Measurements from ENCODE around the gene ATRIP. TPM values are rescaled to one million over a fixed set of nuclear protein-coding genes. Genes with fewer than 3 reads are reported as not detected.

ATRIP gene
- total and polyA plus RNA-seq, 2 of the 4 experiments (the other 2 are of a cell fraction): 6.8 to 10.8 TPM

DNA sequence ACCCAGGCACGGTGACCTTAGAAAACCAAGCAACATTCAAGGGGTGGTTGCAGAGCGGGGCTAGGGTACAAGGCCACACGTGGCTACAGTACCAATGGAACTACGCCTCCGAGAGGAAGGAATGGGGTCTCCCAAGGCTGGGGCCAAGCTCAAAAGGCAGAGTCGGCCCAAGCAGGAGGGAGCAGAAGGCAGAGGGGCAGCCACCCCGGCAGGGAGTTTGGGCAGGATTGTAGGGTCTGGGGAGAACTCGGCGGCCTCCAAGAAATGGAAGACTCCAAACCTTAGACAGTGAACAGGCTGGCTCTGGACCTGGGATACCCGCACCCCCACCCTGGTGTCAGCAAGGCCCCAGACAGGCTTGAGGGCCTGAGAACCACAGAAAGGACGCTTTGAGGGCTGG is 28.7 kb downstream of the ATRIP start:
- H2AK5ac ChIP-seq (ENCODE audit: low read depth, low read length): no peak overlapping the region

More for the DNA sequence above, 28.7 kb downstream of the ATRIP start:
- peaks cover 8% of the 10 kb centered on the region; the same call in 1 of the 2 replicates for H3K9me1 ChIP-seq (ENCODE audit: insufficient read depth, low read length)
- no peak for TF ChIP-seq CEBPB (IDR thresholded peaks at IDR 0.05; ENCODE audit: low read depth, low read length)
- TF ChIP-seq BHLHE40 (IDR thresholded peaks at IDR 0.05; ENCODE audit: low read depth, low read length): no peak
- TF ChIP-seq RFX5 (IDR thresholded peaks at IDR 0.05; ENCODE audit: low read depth, low read length): no peak
- no peak for TF ChIP-seq RAD21 (IDR thresholded peaks at IDR 0.05; ENCODE audit: low read length)
- no peak for TF ChIP-seq MAFK (IDR thresholded peaks at IDR 0.05; ENCODE audit: low read depth, low read length)
- no peak for TF ChIP-seq NFE2L2 (IDR thresholded peaks at IDR 0.05; ENCODE audit: low read depth, low read length)
- TF ChIP-seq CTCF (conservative IDR thresholded peaks at IDR 0.05; ENCODE audit: low read depth, low read length): no peak
- no peak for TF ChIP-seq MAZ (IDR thresholded peaks at IDR 0.05; ENCODE audit: borderline replicate concordance, low read depth, low read length)
- TF ChIP-seq MXI1 (IDR thresholded peaks at IDR 0.05; ENCODE audit: borderline replicate concordance, low read depth, low read length): no peak
- TF ChIP-seq RCOR1 (IDR thresholded peaks at IDR 0.05; ENCODE audit: insufficient replicate concordance, low read length): no peak
- TF ChIP-seq POLR2A (IDR thresholded peaks at IDR 0.05; ENCODE audit: low read depth, low read length): no peak
- TF ChIP-seq FOS (IDR thresholded peaks at IDR 0.05; ENCODE audit: low read depth, low read length): no peak
- no peak for TF ChIP-seq CHD1 (IDR thresholded peaks at IDR 0.05; ENCODE audit: low read depth, low read length)
- TF ChIP-seq SMC3 (IDR thresholded peaks at IDR 0.05; ENCODE audit: low read depth, low read length): no peak
- no peak for TF ChIP-seq USF2 (IDR thresholded peaks at IDR 0.05; ENCODE audit: low read depth, low read length)
- no peak for TF ChIP-seq ELK1 (IDR thresholded peaks at IDR 0.05; ENCODE audit: borderline replicate concordance, low read depth, low read length)
- POLR2A ChIA-PET (ENCODE audit: unreplicated experiment): no interaction called here
- in situ Hi-C loops (cut with MboI; ENCODE audit: low sequenced_read_pairs): no loop called here
- H3K18ac ChIP-seq (ENCODE audit: low read depth, low read length): no peak overlapping the region
- no peak overlapping the region for H3K4me2 ChIP-seq (ENCODE audit: low read depth, low read length)
- CTCF ChIA-PET: no interaction called here
- no peak overlapping the region for H4K8ac ChIP-seq (ENCODE audit: low read depth in 2 of 2, low read length in 2 of 2)
- H2BK15ac ChIP-seq (ENCODE audit: low read depth, low read length): no peak overlapping the region
- H3K4ac ChIP-seq (ENCODE audit: low read depth, low read length): no peak overlapping the region
- no peak overlapping the region for H2BK120ac ChIP-seq (ENCODE audit: low read depth, low read length)
- H3K9ac ChIP-seq (ENCODE audit: low read depth, low read length): no peak overlapping the region
- H2BK20ac ChIP-seq (ENCODE audit: low read depth, low read length): no peak overlapping the region
- no peak overlapping the region for H2BK5ac ChIP-seq (ENCODE audit: low read depth, low read length, poor library complexity, severe bottlenecking)
- dilution Hi-C loops (cut with HindIII; ENCODE audit: low sequenced_read_pairs, unreplicated experiment): no loop called here
- H3K14ac ChIP-seq (replicated peaks; ENCODE audit: low read depth, low read length): no peak overlapping the region
- no peaks in the 10 kb centered on the region; the same call in 1 of the 2 replicates for H4K20me1 ChIP-seq (ENCODE audit: insufficient read depth, low read length)
- BruUV-seq (replicated peaks): no TSS peak
- no peak overlapping the region for H2AFZ ChIP-seq (replicated peaks; ENCODE audit: low read length, poor library complexity)
- DNase-seq (no peak), ATAC-seq (ENCODE audit: low read depth) (no peak)
- peaks cover 4 to 30% of the 10 kb centered on the region in 2 experiments for H3K79me1 ChIP-seq (ENCODE audit: low read depth in 1 of 2, low read length in 2 of 2)
- peaks cover 8% of the 10 kb centered on the region; the same call in 1 of the 2 replicates for H3K36me3 ChIP-seq (ENCODE audit: control insufficient read depth, insufficient read depth, low read length)
- H3K27ac ChIP-seq (ENCODE audit: insufficient read depth, low read length): no peak overlapping the region
- H3K9me3 ChIP-seq (ENCODE audit: control insufficient read depth, insufficient read depth, low read length): no peaks in the 10 kb centered on the region
- no peak overlapping the region for H3K23ac ChIP-seq (ENCODE audit: low read depth, low read length)
- no peak overlapping the region for H2AK9ac ChIP-seq (replicated peaks; ENCODE audit: low read depth, low read length, poor library complexity)
- no peak overlapping the region for H3K56ac ChIP-seq (ENCODE audit: extremely low read depth, insufficient read depth, low read length)
- no peak overlapping the region for H4K91ac ChIP-seq (ENCODE audit: insufficient read depth, low read depth, low read length)
- H3K4me3 ChIP-seq (ENCODE audit: insufficient read depth, low read depth, low read length): no peak overlapping the region
- H3K4me1 ChIP-seq (ENCODE audit: control insufficient read depth, insufficient read depth, low read length): peaks cover 6% of the 10 kb centered on the region
- intact Hi-C loops (cut with micrococcal nuclease): no loop called here
- no peaks in the 10 kb centered on the region for H3K27me3 ChIP-seq (ENCODE audit: control insufficient read depth, insufficient read depth, low read length)
- H4K5ac ChIP-seq (ENCODE audit: low read depth, low read length): no peak overlapping the region
- WGBS, 2 experiments (ENCODE audit: extremely low coverage in 2 of 2, insufficient read length in 1 of 2): 59% methylated on average over 4 of the region's 11 CpGs; no CpG with 5 or more reads in 1 of the 2 experiments

Measured in IMR-90 (cell line).